ENCODE data around the gene FANCM. TPM values are rescaled to one million over a fixed set of nuclear protein-coding genes. Genes with fewer than 3 reads are reported as not detected.
"Not testable (repeated sequence)": the region's sequence is repeated elsewhere in the genome, so short reads cannot be mapped to it uniquely, and the experiment has no call there.

Gene FANCM
- total RNA-seq, 1 donor from 2014 or later: 11.6 TPM

- Mint-ChIP-seq H3K27me3 (no peaks in the 10 kb centered on the region), H3K27ac (no peak overlapping the region), H3K4me1 (ENCODE audit: low read depth) (peaks cover 25% of the 10 kb centered on the region), H3K9me3 (ENCODE audit: low read depth) (no peaks in the 10 kb centered on the region), H3K36me3 (ENCODE audit: insufficient read depth) (peaks cover 26% of the 10 kb centered on the region), H3K4me3 (ENCODE audit: low read depth) (no peak overlapping the region)
- TF ChIP-seq, protein P1, sequence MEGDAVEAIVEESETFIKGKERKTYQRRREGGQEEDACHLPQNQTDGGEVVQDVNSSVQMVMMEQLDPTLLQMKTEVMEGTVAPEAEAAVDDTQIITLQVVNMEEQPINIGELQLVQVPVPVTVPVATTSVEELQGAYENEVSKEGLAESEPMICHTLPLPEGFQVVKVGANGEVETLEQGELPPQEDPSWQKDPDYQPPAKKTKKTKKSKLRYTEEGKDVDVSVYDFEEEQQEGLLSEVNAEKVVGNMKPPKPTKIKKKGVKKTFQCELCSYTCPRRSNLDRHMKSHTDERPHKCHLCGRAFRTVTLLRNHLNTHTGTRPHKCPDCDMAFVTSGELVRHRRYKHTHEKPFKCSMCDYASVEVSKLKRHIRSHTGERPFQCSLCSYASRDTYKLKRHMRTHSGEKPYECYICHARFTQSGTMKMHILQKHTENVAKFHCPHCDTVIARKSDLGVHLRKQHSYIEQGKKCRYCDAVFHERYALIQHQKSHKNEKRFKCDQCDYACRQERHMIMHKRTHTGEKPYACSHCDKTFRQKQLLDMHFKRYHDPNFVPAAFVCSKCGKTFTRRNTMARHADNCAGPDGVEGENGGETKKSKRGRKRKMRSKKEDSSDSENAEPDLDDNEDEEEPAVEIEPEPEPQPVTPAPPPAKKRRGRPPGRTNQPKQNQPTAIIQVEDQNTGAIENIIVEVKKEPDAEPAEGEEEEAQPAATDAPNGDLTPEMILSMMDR (IDR thresholded peaks at IDR 0.05; ENCODE audit: unreplicated experiment): no peak
- no peak for DNase-seq (ENCODE audit: low spot score, unreplicated experiment)
These were observed 74.4 kb downstream of the FANCM start for GRCh38 chr14:45210159-45210558.

DNA sequence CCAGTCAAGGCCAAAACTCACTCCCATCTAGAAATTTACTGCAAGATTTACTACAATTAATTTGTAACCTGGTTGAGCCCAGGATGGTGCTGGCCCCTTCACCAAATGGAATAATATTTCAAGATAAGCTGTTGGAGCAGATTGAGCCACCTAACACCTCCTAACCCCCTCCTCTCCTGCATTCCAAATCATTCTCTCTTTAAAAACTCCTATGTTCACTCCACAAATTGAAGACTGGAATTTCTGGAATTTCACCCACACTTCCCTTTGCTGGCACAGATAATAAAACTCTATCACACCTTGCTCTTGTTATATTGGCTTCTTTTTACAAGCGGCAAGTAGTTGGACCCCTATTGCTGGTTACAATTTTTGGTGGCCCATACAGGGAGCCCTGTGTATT is 75.6 kb downstream of the FANCM start:
- DNase-seq (ENCODE audit: low spot score, unreplicated experiment): no peak
- Mint-ChIP-seq H3K4me1 (ENCODE audit: low read depth) (peaks cover 25% of the 10 kb centered on the region), H3K4me3 (ENCODE audit: low read depth) (no peak overlapping the region), H3K36me3 (ENCODE audit: insufficient read depth) (peaks cover 23% of the 10 kb centered on the region), H3K27ac (peak overlapping the region; percentile 63), H3K9me3 (ENCODE audit: low read depth) (no peaks in the 10 kb centered on the region), H3K27me3 (no peaks in the 10 kb centered on the region)
- TF ChIP-seq, protein P1 (IDR thresholded peaks at IDR 0.05; ENCODE audit: unreplicated experiment): no peak

GRCh38 chr14:45212231-45212630 is 76.5 kb downstream of the FANCM start:
- no peak for DNase-seq (ENCODE audit: low spot score, unreplicated experiment)
- H3K27me3 Mint-ChIP-seq: no peaks in the 10 kb centered on the region
- no peak overlapping the region for H3K4me3 Mint-ChIP-seq (ENCODE audit: low read depth)
- H3K9me3 Mint-ChIP-seq (ENCODE audit: low read depth): no peaks in the 10 kb centered on the region
- peaks cover 16% of the 10 kb centered on the region for H3K36me3 Mint-ChIP-seq (ENCODE audit: insufficient read depth)
- TF ChIP-seq, protein P1 (IDR thresholded peaks at IDR 0.05; ENCODE audit: unreplicated experiment): no peak
- peak overlapping the region; percentile 60 for H3K27ac Mint-ChIP-seq
- H3K4me1 Mint-ChIP-seq (ENCODE audit: low read depth): peaks cover 25% of the 10 kb centered on the region

GRCh38 chr14:45213716-45214115 is 78.0 kb downstream of the FANCM start:
- not testable (repeated sequence) for H3K9me3 Mint-ChIP-seq (ENCODE audit: low read depth); H3K27me3 Mint-ChIP-seq; H3K4me3 Mint-ChIP-seq (ENCODE audit: low read depth); DNase-seq (ENCODE audit: low spot score, unreplicated experiment)
- Mint-ChIP-seq H3K36me3 (ENCODE audit: insufficient read depth) (peaks cover 16% of the 10 kb centered on the region), H3K27ac (peak overlapping the region; percentile 25), H3K4me1 (ENCODE audit: low read depth) (peaks cover 25% of the 10 kb centered on the region)

DNA sequence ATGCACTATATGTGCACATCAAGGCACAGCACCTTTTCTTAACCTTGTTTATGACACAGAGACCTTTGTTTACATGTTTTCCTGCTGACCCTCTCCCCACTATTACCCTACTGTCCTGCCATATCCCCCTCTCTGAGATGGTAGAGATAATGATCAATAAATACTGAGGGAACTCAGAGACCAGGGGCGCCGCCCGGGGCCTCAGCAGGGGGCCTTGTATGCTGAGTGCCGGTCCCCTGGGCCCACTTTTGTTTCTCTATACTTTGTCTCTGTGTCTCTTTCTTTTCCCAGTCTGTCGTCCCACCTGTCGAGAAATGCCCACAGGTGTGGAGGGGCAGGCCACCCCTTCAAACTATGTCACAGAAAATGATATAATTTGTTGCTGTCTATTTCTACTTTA is 78.6 kb downstream of the FANCM start:
- not testable (repeated sequence) for H3K27me3 Mint-ChIP-seq; DNase-seq (ENCODE audit: low spot score, unreplicated experiment); H3K4me3 Mint-ChIP-seq (ENCODE audit: low read depth); H3K9me3 Mint-ChIP-seq (ENCODE audit: low read depth)
- peaks cover 25% of the 10 kb centered on the region for H3K4me1 Mint-ChIP-seq (ENCODE audit: low read depth)
- H3K27ac Mint-ChIP-seq: peak overlapping the region; percentile 83
- H3K36me3 Mint-ChIP-seq (ENCODE audit: insufficient read depth): peaks cover 15% of the 10 kb centered on the region

DNA sequence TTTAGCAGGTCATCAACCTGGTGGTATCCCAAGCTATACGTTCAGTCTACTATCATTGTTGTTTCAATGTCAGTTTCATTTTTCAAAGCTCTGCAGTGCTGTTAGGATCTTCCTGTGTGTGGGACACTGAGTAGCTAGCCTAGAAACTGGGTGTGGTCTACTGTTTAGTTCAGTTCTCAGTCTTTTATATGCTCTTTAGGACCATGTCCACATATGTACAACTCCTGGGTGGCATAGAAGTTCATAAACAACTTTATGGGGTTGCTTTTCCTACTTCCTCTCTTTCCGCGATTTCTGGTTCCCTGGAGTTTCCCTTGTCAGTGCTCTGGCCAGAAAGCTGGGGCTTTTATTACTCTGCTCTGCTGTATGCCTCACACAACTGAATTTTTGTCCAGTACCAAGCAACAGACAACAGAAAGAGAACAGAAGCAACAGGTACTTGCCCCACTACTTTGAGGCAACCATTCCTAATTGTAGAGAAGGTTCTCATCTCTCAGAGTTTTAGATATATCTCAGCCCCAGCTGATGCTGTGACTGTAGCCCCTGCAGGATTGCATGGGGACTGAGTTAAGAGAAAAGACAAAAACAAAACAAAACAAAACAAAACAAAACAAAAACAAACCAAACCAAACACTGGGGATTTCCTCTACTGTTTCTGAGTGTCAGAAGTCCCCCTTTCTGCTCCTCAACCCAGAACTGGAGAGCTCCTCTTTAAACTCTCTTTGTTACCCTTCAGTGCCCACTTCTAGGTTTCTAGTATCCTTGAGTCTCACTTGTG is 86.9 kb downstream of the FANCM start:
- peaks cover 20% of the 10 kb centered on the region for H3K36me3 Mint-ChIP-seq (ENCODE audit: insufficient read depth)
- H3K9me3 Mint-ChIP-seq (ENCODE audit: low read depth): no peaks in the 10 kb centered on the region
- H3K27me3 Mint-ChIP-seq: no peaks in the 10 kb centered on the region
- TF ChIP-seq, protein P1 (IDR thresholded peaks at IDR 0.05; ENCODE audit: unreplicated experiment): no peak
- H3K27ac Mint-ChIP-seq: no peak overlapping the region
- DNase-seq (ENCODE audit: low spot score, unreplicated experiment): no peak
- no peaks in the 10 kb centered on the region for H3K4me1 Mint-ChIP-seq (ENCODE audit: low read depth)
- H3K4me3 Mint-ChIP-seq (ENCODE audit: low read depth): no peak overlapping the region
